Duodenal mucosa (tissue), 2 donors: Measurements from ENCODE around the gene POLR1B.
"Not testable (repeated sequence)": the region's sequence is repeated elsewhere in the genome, so short reads cannot be mapped to it uniquely, and the experiment has no call there.

ENCODE experiments used
- H3K27ac ChIP-seq: one replicate; pipeline ENCODE4 v1.7.0; 2013; ENCODE audit warnings: low read depth, low read length
- H3K27me3 ChIP-seq, 2 donors: one replicate each; pipeline ENCODE4 v1.7.0; 2013; ENCODE audit warnings: low read length in 2 of 2, control low read depth in 1 of 2; ENCODE audit not compliant: insufficient read depth in 2 of 2, control insufficient read depth in 1 of 2
- H3K36me3 ChIP-seq, 2 donors: one replicate each; pipeline ENCODE4 v1.7.0; 2013; ENCODE audit warnings: low read length in 2 of 2, control low read depth in 1 of 2; ENCODE audit not compliant: insufficient read depth in 2 of 2, control insufficient read depth in 1 of 2
- H3K4me1 ChIP-seq, 2 donors: one replicate each; pipeline ENCODE4 v1.7.0; 2013; ENCODE audit warnings: low read length in 2 of 2, control low read depth in 1 of 2; ENCODE audit not compliant: insufficient read depth in 2 of 2, control insufficient read depth in 1 of 2
- H3K4me3 ChIP-seq, 2 donors: one replicate each; pipeline ENCODE4 v1.7.0; 2013; ENCODE audit warnings: low read length in 2 of 2, low read depth in 1 of 2
- H3K9ac ChIP-seq, 2 donors: one replicate each; pipeline ENCODE4 v1.7.0; 2013; ENCODE audit warnings: low read length in 2 of 2, low read depth in 1 of 2
- H3K9me3 ChIP-seq, 2 donors: one replicate each; pipeline ENCODE4 v1.7.0; 2013; ENCODE audit warnings: low read length in 2 of 2, control low read depth in 1 of 2; ENCODE audit not compliant: control insufficient read depth in 1 of 2

POLR1B gene

GRCh38 chr2:112597537-112598322 lies 55.5 kb downstream of the POLR1B start:
- no peaks in the 10 kb centered on the region for H3K27me3 ChIP-seq
- no peak overlapping the region for H3K4me3 ChIP-seq
- H3K27ac ChIP-seq = no peak overlapping the region
- H3K4me1 ChIP-seq = peaks cover 0 to 6% of the 10 kb centered on the region in 2 donors
- H3K9me3 ChIP-seq = no peaks in the 10 kb centered on the region
- no peak overlapping the region for H3K9ac ChIP-seq
- H3K36me3 ChIP-seq = no peaks in the 10 kb centered on the region

GRCh38 chr2:112600634-112601033 lies 58.4 kb downstream of the POLR1B start:
- peaks cover 0 to 6% of the 10 kb centered on the region in 2 donors for H3K4me1 ChIP-seq
- no peaks in the 10 kb centered on the region for H3K36me3 ChIP-seq
- no peak overlapping the region for H3K4me3 ChIP-seq
- no peak overlapping the region for H3K27ac ChIP-seq
- no peaks in the 10 kb centered on the region for H3K27me3 ChIP-seq
- H3K9ac ChIP-seq = no peak overlapping the region
- H3K9me3 ChIP-seq = no peaks in the 10 kb centered on the region

- H3K4me1 ChIP-seq = peaks cover 8 to 13% of the 10 kb centered on the region in 2 donors
- no peaks in the 10 kb centered on the region for H3K9me3 ChIP-seq
- H3K9ac ChIP-seq = no peak overlapping the region
- H3K4me3 ChIP-seq = no peak overlapping the region
- H3K27me3 ChIP-seq = no peaks in the 10 kb centered on the region
- no peaks in the 10 kb centered on the region for H3K36me3 ChIP-seq
- H3K27ac ChIP-seq = no peak overlapping the region
Measured at GRCh38 chr2:112601754-112602153, 59.5 kb downstream of the POLR1B start.

GRCh38 chr2:112602917-112603316 lies 60.7 kb downstream of the POLR1B start:
- no peak overlapping the region for H3K9ac ChIP-seq
- H3K4me3 ChIP-seq = no peak overlapping the region
- no peak overlapping the region for H3K27ac ChIP-seq
- no peaks in the 10 kb centered on the region for H3K27me3 ChIP-seq
- H3K4me1 ChIP-seq = peaks cover 10 to 16% of the 10 kb centered on the region in 2 donors
- no peaks in the 10 kb centered on the region for H3K36me3 ChIP-seq
- no peaks in the 10 kb centered on the region for H3K9me3 ChIP-seq

GRCh38 chr2:112603731-112604130 lies 61.5 kb downstream of the POLR1B start:
- H3K27ac ChIP-seq = no peak overlapping the region
- H3K9me3 ChIP-seq = no peaks in the 10 kb centered on the region
- H3K27me3 ChIP-seq = no peaks in the 10 kb centered on the region
- peaks cover 10 to 16% of the 10 kb centered on the region in 2 donors for H3K4me1 ChIP-seq
- no peaks in the 10 kb centered on the region for H3K36me3 ChIP-seq
- no peak overlapping the region for H3K9ac ChIP-seq
- H3K4me3 ChIP-seq = no peak overlapping the region

- Histone ChIP-seq H3K9ac (no peak overlapping the region), H3K27me3 (no peaks in the 10 kb centered on the region), H3K36me3 (no peaks in the 10 kb centered on the region), H3K4me1 (peaks cover 10 to 12% of the 10 kb centered on the region in 2 donors), H3K4me3 (no peak overlapping the region), H3K9me3 (no peaks in the 10 kb centered on the region), H3K27ac (no peak overlapping the region)
Measured at GRCh38 chr2:112604952-112605351, 62.7 kb downstream of the POLR1B start.

- no peak overlapping the region for H3K27ac ChIP-seq
- H3K36me3 ChIP-seq = no peaks in the 10 kb centered on the region
- no peak overlapping the region for H3K4me3 ChIP-seq
- no peaks in the 10 kb centered on the region for H3K9me3 ChIP-seq
- peaks cover 10% of the 10 kb centered on the region in 2 donors for H3K4me1 ChIP-seq
- no peaks in the 10 kb centered on the region for H3K27me3 ChIP-seq
- no peak overlapping the region for H3K9ac ChIP-seq
Measured at GRCh38 chr2:112605926-112606325, 63.7 kb downstream of the POLR1B start.

GRCh38 chr2:112606547-112606946 lies 64.3 kb downstream of the POLR1B start:
- H3K9me3 ChIP-seq = no peaks in the 10 kb centered on the region
- no peak overlapping the region for H3K27ac ChIP-seq
- no peaks in the 10 kb centered on the region for H3K36me3 ChIP-seq
- H3K27me3 ChIP-seq = no peaks in the 10 kb centered on the region
- H3K4me1 ChIP-seq = peaks cover 10% of the 10 kb centered on the region in 2 donors
- peak overlapping the region in 1 of 2 donors; percentile 3 for H3K9ac ChIP-seq
- peak overlapping the region in 1 of 2 donors; percentile 4 for H3K4me3 ChIP-seq

GRCh38 chr2:112607680-112608438 lies 65.6 kb downstream of the POLR1B start:
- Histone ChIP-seq H3K36me3 (no peaks in the 10 kb centered on the region), H3K27ac (no peak overlapping the region), H3K27me3 (no peaks in the 10 kb centered on the region), H3K9me3 (no peaks in the 10 kb centered on the region), H3K4me3 (no peak overlapping the region), H3K9ac (no peak overlapping the region), H3K4me1 (peaks cover 10% of the 10 kb centered on the region in 2 donors)

GRCh38 chr2:112609320-112609719 lies 67.1 kb downstream of the POLR1B start:
- H3K27ac ChIP-seq, H3K9ac ChIP-seq, H3K27me3 ChIP-seq, H3K36me3 ChIP-seq, H3K9me3 ChIP-seq, H3K4me3 ChIP-seq: not testable (repeated sequence)
- peaks cover 10% of the 10 kb centered on the region in 2 donors for H3K4me1 ChIP-seq
